SU-DHL-6 (cell line): Measurements from ENCODE around the gene PGGHG.

Experiments used
- H2AFZ ChIP-seq: fragments of 200-600 bp; sonication (generic); 2 replicates; pipeline ENCODE4 v1.6.1; 2014; ENCODE audit warnings: low read depth, mild to moderate bottlenecking, moderate library complexity, mixed read lengths, antibody characterized with exemption, low read length; ENCODE audit not compliant: severe bottlenecking
- H3F3A ChIP-seq: fragments of 200-600 bp; shearing (Covaris generic); 2 replicates; pipeline ENCODE4 v1.6.0; 2016; ENCODE audit warnings: antibody characterized with exemption, mild to moderate bottlenecking; ENCODE audit not compliant: insufficient read depth
- H3K27ac ChIP-seq: fragments of 200-600 bp; sonication (generic); 2 replicates; pipeline ENCODE4 v1.5.1; 2016; ENCODE audit warnings: low read depth, mild to moderate bottlenecking, low read length, moderate library complexity, mixed read lengths
- H3K27me3 ChIP-seq: fragments of 200-600 bp; sonication (generic), shearing (Covaris generic); 2 replicates; pipeline ENCODE4 v1.6.0; 2014; ENCODE audit warnings: mild to moderate bottlenecking, low read length
- H3K36me3 ChIP-seq: fragments of 200-600 bp; sonication (generic); 2 replicates; pipeline ENCODE4 v1.6.1; 2014; ENCODE audit warnings: mild to moderate bottlenecking, low read length, mixed read lengths
- H3K4me2 ChIP-seq: fragments of 300-600, 200-600 bp; shearing (Covaris generic), sonication (generic); 2 replicates; pipeline ENCODE4 v1.6.0; 2014; ENCODE audit warnings: low read length, low read depth, mild to moderate bottlenecking; ENCODE audit not compliant: poor library complexity, severe bottlenecking
- H3K4me3 ChIP-seq: fragments of 200-600 bp; sonication (generic); 2 replicates; pipeline ENCODE4 v1.5.1; 2014; ENCODE audit warnings: antibody characterized with exemption, low read length, mild to moderate bottlenecking, mixed read lengths; ENCODE audit not compliant: insufficient read depth, poor library complexity, severe bottlenecking
- H3K79me2 ChIP-seq: fragments of 200-600 bp; sonication (generic); 2 replicates; pipeline ENCODE4 v1.6.1; 2014; ENCODE audit warnings: mild to moderate bottlenecking, low read length, moderate library complexity; ENCODE audit not compliant: insufficient read depth
- H3K9ac ChIP-seq: fragments of 200-600 bp; sonication (generic); 2 replicates; pipeline ENCODE4 v1.7.0; 2014; ENCODE audit warnings: mild to moderate bottlenecking, low read length
- H3K9me2 ChIP-seq: fragments of 200-600 bp; sonication (generic); replicated peaks from 2 replicates; pipeline ENCODE4 v1.6.1; 2014; ENCODE audit warnings: low read length; ENCODE audit not compliant: insufficient read depth
- H3K9me3 ChIP-seq: fragments of 200-600 bp; sonication (generic); 2 replicates; pipeline ENCODE4 v1.6.1; 2014; ENCODE audit warnings: low read length, mixed read lengths; ENCODE audit not compliant: insufficient read depth
- H4K20me1 ChIP-seq: fragments of 200-600 bp; sonication (generic); 2 replicates; pipeline ENCODE4 v1.6.1; 2014; ENCODE audit warnings: low read depth, mild to moderate bottlenecking, antibody characterized with exemption, low read length, moderate library complexity, mixed read lengths
- CTCF ChIP-seq: fragments of 200-600 bp; sonication (generic); IDR thresholded peaks from one replicate; pipeline ENCODE4 v1.5.1; 2017; ENCODE audit warnings: antibody characterized with exemption, mild to moderate bottlenecking, low read length, moderate library complexity; ENCODE audit not compliant: insufficient read depth, poor library complexity, severe bottlenecking
- EZH2phosphoT487 ChIP-seq: fragments of 200-600 bp; sonication (generic), shearing (Covaris generic); conservative IDR thresholded peaks from 2 replicates; pipeline ENCODE4 v1.6.1; 2018; ENCODE audit warnings: mild to moderate bottlenecking, antibody characterized with exemption, low read length, moderate library complexity, mixed read lengths

Gene PGGHG

DNA sequence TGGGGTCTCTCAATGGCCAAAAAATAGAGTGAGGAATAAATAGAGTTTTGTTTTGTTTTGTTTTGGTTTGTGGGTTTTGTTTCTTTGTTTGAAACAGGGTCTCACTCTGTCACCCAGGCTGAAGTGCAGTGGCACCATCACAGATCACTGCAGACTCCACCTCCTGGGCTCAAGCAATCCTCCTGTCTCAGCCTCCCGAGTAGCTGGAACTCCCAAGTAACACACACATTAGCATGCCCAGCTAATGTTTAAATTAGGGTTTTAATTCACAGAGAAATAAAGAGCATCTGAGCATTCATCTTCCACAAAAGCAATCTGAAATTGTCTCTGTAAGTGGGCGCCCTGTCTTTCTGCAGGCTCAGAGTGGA is 40.9 kb downstream of the PGGHG start:
- TF ChIP-seq EZH2phosphoT487 (no peak), CTCF (no peak)
- H3K4me3 ChIP-seq = no peak overlapping the region
- no peaks in the 10 kb centered on the region for H4K20me1 ChIP-seq
- H3K9me2 ChIP-seq = no peaks in the 10 kb centered on the region
- peak overlapping the region; percentile 61 for H3K27ac ChIP-seq
- no peaks in the 10 kb centered on the region for H3K27me3 ChIP-seq
- H3K9me3 ChIP-seq = no peaks in the 10 kb centered on the region
- peak overlapping the region; percentile 7 for H3K9ac ChIP-seq
- no peaks in the 10 kb centered on the region for H3K36me3 ChIP-seq
- H3K4me2 ChIP-seq = peak overlapping the region; percentile 30
- no peak overlapping the region for H2AFZ ChIP-seq
- no peaks in the 10 kb centered on the region for H3K79me2 ChIP-seq
- peaks cover 25% of the 10 kb centered on the region for H3F3A ChIP-seq

GRCh38 chr11:330307-330693 is 41.4 kb downstream of the PGGHG start:
- Histone ChIP-seq H4K20me1 (no peaks in the 10 kb centered on the region), H2AFZ (no peak overlapping the region), H3K27me3 (no peaks in the 10 kb centered on the region), H3K9me2 (no peaks in the 10 kb centered on the region), H3K79me2 (no peaks in the 10 kb centered on the region), H3K27ac (peak overlapping the region; percentile 61), H3F3A (peaks cover 25% of the 10 kb centered on the region), H3K36me3 (no peaks in the 10 kb centered on the region), H3K9me3 (no peaks in the 10 kb centered on the region), H3K4me2 (peak overlapping the region; percentile 30), H3K9ac (peak overlapping the region; percentile 7), H3K4me3 (no peak overlapping the region)
- TF ChIP-seq CTCF (no peak), EZH2phosphoT487 (no peak)

GRCh38 chr11:330694-331357 is 41.9 kb downstream of the PGGHG start:
- H3K9me3 ChIP-seq = no peaks in the 10 kb centered on the region
- peak overlapping the region; percentile 7 for H3K9ac ChIP-seq
- TF ChIP-seq EZH2phosphoT487 (no peak), CTCF (no peak)
- peak overlapping the region; percentile 61 for H3K27ac ChIP-seq
- peak overlapping the region; percentile 30 for H3K4me2 ChIP-seq
- H3K4me3 ChIP-seq = no peak overlapping the region
- H3K27me3 ChIP-seq = no peaks in the 10 kb centered on the region
- H3K79me2 ChIP-seq = no peaks in the 10 kb centered on the region
- peaks cover 25% of the 10 kb centered on the region for H3F3A ChIP-seq
- H3K36me3 ChIP-seq = no peaks in the 10 kb centered on the region
- H3K9me2 ChIP-seq = no peaks in the 10 kb centered on the region
- H4K20me1 ChIP-seq = no peaks in the 10 kb centered on the region
- H2AFZ ChIP-seq = no peak overlapping the region
